WTC11 (cell line): ENCODE results near the gene ERP44.

Experiments
- ELF4 ChIP-seq: sonication (generic); formaldehyde crosslinking; IDR thresholded peaks from 2 replicates; pipeline ENCODE4 v1.8.1; 2022; ENCODE audit warnings: low read depth, mild to moderate bottlenecking, moderate library complexity, missing genetic modification reagents
- ESRRA ChIP-seq: sonication (generic); formaldehyde crosslinking; IDR thresholded peaks from 2 replicates; pipeline ENCODE4 v1.8.1; 2022; ENCODE audit warnings: mild to moderate bottlenecking, missing genetic modification reagents, borderline replicate concordance
- NR2C2 ChIP-seq: sonication (generic); formaldehyde crosslinking; IDR thresholded peaks from 2 replicates; pipeline ENCODE4 v1.8.0; 2022; ENCODE audit warnings: mild to moderate bottlenecking, missing genetic modification reagents
- NR3C1 ChIP-seq: sonication (generic); formaldehyde crosslinking; conservative IDR thresholded peaks from 2 replicates; pipeline ENCODE4 v1.8.1; 2023; ENCODE audit warnings: low read depth, mild to moderate bottlenecking, missing genetic modification reagents
- OVOL2 ChIP-seq: fragments of 250-450 bp; sonication (Bioruptor Pico); IDR thresholded peaks from 2 replicates; pipeline ENCODE4 v1.9.0; 2021; ENCODE audit warnings: mild to moderate bottlenecking, borderline replicate concordance
- SP1 ChIP-seq: sonication (generic); formaldehyde crosslinking; conservative IDR thresholded peaks from 2 replicates; pipeline ENCODE4 v1.8.1; 2022; ENCODE audit warnings: missing genetic modification reagents
- TCF7 ChIP-seq: sonication (generic); formaldehyde crosslinking; IDR thresholded peaks from 2 replicates; pipeline ENCODE4 v1.8.0; 2022; ENCODE audit warnings: mild to moderate bottlenecking, low read depth, missing genetic modification reagents, moderate library complexity
- ZNF121 ChIP-seq: sonication (generic); formaldehyde crosslinking; IDR thresholded peaks from 2 replicates; pipeline ENCODE4 v1.8.0; 2023; ENCODE audit warnings: missing genetic modification reagents
- ZNF232 ChIP-seq: sonication (generic); formaldehyde crosslinking; IDR thresholded peaks from 2 replicates; pipeline ENCODE4 v1.8.0; 2022; ENCODE audit warnings: mild to moderate bottlenecking, missing genetic modification reagents
- TF ChIP-seq, protein P1 (sequence below): fragments of 200-600 bp; IDR thresholded peaks from 2 replicates; pipeline ENCODE4 v1.8.0; 2022; ENCODE audit warnings: antibody characterized with exemption
- TF ChIP-seq, protein P2 (sequence below): sonication (generic); formaldehyde crosslinking; IDR thresholded peaks from 2 replicates; pipeline ENCODE4 v1.8.0; 2022; ENCODE audit warnings: mild to moderate bottlenecking, missing genetic modification reagents
- TF ChIP-seq, protein P3 (sequence below): sonication (generic); formaldehyde crosslinking; IDR thresholded peaks from 2 replicates; pipeline ENCODE4 v1.8.1; 2023; ENCODE audit warnings: mild to moderate bottlenecking, moderate library complexity, missing genetic modification reagents
- TF ChIP-seq, protein P4 (sequence below): sonication (generic); formaldehyde crosslinking; IDR thresholded peaks from 2 replicates; pipeline ENCODE4 v1.8.1; 2023; ENCODE audit warnings: mild to moderate bottlenecking, missing genetic modification reagents
- TF ChIP-seq, protein P5 (sequence below): sonication (generic); formaldehyde crosslinking; IDR thresholded peaks from 2 replicates; pipeline ENCODE4 v1.8.0; 2022; ENCODE audit warnings: mild to moderate bottlenecking, missing genetic modification reagents

DNA sequence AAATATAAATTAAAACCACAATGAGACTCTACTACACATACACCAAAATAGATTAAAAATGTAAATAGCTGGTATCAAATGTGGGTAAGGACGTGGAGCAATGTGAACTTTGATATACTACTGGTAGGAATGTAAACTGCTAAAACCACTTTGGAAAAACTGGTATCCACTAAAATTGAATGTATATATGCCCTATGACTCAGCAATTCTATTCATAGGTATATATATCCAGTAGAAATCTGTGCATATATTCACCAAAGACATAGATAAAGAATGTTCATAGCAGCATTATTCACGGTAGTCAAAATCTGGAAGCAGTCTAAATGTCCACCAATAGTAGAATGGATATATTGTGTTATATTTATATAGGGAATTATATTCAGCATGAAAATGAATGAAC, 85.2 kb downstream of the ERP44 start:
- TF ChIP-seq, protein P1, sequence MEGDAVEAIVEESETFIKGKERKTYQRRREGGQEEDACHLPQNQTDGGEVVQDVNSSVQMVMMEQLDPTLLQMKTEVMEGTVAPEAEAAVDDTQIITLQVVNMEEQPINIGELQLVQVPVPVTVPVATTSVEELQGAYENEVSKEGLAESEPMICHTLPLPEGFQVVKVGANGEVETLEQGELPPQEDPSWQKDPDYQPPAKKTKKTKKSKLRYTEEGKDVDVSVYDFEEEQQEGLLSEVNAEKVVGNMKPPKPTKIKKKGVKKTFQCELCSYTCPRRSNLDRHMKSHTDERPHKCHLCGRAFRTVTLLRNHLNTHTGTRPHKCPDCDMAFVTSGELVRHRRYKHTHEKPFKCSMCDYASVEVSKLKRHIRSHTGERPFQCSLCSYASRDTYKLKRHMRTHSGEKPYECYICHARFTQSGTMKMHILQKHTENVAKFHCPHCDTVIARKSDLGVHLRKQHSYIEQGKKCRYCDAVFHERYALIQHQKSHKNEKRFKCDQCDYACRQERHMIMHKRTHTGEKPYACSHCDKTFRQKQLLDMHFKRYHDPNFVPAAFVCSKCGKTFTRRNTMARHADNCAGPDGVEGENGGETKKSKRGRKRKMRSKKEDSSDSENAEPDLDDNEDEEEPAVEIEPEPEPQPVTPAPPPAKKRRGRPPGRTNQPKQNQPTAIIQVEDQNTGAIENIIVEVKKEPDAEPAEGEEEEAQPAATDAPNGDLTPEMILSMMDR, result no peak
- TF ChIP-seq ESRRA (CRISPR knock-in tag), result no peak
- no peak for TF ChIP-seq OVOL2 (CRISPR knock-in tag)
- no peak for TF ChIP-seq ZNF121 (CRISPR knock-in tag)
- TF ChIP-seq, protein P2, sequence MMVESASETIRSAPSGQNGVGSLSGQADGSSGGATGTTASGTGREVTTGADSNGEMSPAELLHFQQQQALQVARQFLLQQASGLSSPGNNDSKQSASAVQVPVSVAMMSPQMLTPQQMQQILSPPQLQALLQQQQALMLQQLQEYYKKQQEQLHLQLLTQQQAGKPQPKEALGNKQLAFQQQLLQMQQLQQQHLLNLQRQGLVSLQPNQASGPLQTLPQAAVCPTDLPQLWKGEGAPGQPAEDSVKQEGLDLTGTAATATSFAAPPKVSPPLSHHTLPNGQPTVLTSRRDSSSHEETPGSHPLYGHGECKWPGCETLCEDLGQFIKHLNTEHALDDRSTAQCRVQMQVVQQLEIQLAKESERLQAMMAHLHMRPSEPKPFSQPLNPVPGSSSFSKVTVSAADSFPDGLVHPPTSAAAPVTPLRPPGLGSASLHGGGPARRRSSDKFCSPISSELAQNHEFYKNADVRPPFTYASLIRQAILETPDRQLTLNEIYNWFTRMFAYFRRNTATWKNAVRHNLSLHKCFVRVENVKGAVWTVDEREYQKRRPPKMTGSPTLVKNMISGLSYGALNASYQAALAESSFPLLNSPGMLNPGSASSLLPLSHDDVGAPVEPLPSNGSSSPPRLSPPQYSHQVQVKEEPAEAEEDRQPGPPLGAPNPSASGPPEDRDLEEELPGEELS, result no peak
- TF ChIP-seq TCF7 (CRISPR knock-in tag), result no peak
- TF ChIP-seq ELF4 (CRISPR knock-in tag), result no peak
- TF ChIP-seq SP1 (CRISPR knock-in tag), result no peak
- TF ChIP-seq, protein P3, sequence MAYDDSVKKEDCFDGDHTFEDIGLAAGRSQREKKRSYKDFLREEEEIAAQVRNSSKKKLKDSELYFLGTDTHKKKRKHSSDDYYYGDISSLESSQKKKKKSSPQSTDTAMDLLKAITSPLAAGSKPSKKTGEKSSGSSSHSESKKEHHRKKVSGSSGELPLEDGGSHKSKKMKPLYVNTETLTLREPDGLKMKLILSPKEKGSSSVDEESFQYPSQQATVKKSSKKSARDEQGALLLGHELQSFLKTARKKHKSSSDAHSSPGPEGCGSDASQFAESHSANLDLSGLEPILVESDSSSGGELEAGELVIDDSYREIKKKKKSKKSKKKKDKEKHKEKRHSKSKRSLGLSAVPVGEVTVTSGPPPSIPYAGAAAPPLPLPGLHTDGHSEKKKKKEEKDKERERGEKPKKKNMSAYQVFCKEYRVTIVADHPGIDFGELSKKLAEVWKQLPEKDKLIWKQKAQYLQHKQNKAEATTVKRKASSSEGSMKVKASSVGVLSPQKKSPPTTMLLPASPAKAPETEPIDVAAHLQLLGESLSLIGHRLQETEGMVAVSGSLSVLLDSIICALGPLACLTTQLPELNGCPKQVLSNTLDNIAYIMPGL (CRISPR knock-in tag), result no peak
- TF ChIP-seq NR3C1, result no peak
- TF ChIP-seq NR2C2 (CRISPR knock-in tag), result no peak
- TF ChIP-seq, protein P4, sequence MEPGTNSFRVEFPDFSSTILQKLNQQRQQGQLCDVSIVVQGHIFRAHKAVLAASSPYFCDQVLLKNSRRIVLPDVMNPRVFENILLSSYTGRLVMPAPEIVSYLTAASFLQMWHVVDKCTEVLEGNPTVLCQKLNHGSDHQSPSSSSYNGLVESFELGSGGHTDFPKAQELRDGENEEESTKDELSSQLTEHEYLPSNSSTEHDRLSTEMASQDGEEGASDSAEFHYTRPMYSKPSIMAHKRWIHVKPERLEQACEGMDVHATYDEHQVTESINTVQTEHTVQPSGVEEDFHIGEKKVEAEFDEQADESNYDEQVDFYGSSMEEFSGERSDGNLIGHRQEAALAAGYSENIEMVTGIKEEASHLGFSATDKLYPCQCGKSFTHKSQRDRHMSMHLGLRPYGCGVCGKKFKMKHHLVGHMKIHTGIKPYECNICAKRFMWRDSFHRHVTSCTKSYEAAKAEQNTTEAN (CRISPR knock-in tag), result no peak
- TF ChIP-seq ZNF232 (CRISPR knock-in tag), result no peak
- TF ChIP-seq, protein P5, sequence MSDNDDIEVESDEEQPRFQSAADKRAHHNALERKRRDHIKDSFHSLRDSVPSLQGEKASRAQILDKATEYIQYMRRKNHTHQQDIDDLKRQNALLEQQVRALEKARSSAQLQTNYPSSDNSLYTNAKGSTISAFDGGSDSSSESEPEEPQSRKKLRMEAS (CRISPR knock-in tag), result no peak
